GM18517 (cell line): ENCODE measurements around the gene VPS13D.

Experiments
- ATAC-seq: cut with Tn5 transposase; IDR thresholded peaks from one replicate; pipeline ENCODE4 v1.9.1; 2021; ENCODE audit warnings: mild to moderate bottlenecking, moderate library complexity; ENCODE audit not compliant: unreplicated experiment

The VPS13D gene

DNA sequence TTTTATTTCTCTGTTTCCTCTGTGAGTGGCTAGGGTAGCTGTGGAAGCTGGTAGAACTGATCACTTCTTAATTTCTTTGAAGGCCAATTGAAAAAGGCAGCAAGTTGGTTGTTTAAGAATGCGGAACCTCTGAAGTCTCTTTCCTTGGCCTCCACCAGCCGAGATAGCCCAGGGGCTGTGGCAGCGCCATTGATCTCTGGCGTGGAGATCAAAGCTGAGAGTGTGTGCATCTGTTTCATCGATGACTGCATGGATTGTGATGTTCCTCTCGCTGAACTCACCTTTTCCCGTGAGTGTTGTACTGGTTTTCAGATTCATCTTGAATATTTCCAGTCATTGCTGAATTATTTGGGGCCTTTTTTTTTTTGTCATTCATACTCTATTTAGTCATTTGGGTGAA, 97.7 kb downstream of the VPS13D start:
- ATAC-seq, result no peak

DNA sequence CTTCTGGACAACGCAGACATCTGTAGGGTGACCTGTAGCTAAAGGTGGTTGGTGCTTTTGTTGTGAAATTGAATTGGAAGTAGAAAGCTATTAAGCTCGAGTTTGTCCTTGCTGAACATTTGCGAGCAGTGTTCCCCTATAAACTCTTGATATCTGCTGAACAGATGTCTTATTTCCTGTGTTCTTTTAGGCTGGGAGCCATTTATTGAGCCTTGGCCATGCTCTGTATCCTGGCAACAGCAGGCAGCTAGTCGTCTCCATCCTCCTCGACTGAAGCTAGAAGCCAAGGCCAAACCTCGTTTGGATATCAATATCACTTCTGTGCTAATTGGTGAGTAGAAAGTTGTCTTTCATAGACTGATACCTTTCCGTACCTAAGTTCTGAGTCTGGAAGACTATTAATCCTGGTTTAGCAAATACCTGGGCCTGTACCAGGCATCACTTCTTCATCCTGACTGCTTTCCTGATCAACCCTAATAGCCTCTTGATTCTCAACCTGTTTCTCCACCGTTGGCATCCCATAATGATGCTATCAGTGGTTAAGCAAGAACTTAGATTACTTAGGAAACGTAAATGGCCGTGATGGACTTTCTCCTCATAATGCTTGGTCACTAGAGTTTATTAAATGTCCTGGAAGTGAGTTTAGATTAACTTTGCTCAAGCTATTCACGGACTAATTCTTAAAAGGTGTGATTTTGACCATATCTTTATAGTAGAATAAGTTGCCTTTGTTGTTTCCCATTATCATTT, 103.4 kb downstream of the VPS13D start:
- no peak for ATAC-seq

DNA sequence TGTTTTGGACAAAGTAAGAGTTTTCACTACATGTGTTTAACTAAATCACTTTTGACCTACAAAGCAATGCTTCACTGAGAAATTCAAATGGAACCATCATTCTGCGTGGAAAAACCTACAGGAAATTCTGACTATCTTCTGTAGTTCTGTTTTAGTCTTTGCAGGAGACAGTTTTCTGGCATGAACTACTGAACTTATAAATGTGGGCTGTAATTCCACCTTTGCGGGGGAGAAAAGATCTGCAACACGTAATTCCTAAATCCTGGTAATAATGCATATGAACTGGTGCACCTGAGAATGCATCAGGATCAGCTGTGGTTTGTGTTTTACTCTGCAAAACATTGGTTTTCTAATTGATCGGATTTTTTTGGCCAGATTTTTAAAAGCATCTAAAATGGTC, 106.0 kb downstream of the VPS13D start:
- ATAC-seq, result no peak

DNA sequence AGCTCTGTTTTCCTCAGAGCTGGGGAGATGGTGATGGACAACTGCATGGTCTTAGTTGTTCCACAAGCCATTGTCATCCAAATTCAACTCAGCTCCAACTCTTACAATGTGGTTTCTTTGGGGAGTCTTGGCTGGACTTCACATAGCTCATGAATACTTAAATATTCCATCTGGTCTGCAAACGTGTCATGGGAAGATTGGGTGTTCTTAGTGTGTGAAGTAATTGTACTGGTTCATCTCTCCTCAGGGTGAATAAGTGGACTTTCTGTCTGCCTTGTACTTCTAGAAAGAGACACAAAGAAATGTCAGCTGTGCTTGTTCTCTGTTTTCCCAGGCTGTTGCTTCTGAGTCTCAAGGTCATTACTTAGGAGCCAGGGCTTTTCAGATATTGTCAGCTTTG, 106.6 kb downstream of the VPS13D start:
- ATAC-seq, result no peak

DNA sequence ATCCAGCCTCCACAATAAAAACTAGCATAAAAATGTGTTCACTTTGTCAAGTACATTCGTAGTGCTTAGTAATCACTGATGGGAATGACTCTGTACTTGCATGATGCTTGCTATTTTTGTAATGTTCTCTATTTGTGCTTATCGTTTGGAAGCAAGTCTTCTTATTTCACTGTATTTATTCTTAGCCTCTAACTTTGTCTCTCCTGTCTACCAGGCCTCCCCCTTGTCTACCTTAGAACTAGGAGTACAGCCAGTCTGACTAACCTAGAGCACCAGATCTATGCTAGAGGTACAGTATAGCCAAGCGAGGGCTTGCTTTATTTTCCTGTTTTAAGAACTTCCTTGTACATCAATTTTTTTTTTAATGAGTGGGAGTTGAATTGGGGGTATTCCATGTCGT, 108.2 kb downstream of the VPS13D start:
- ATAC-seq, result no peak

DNA sequence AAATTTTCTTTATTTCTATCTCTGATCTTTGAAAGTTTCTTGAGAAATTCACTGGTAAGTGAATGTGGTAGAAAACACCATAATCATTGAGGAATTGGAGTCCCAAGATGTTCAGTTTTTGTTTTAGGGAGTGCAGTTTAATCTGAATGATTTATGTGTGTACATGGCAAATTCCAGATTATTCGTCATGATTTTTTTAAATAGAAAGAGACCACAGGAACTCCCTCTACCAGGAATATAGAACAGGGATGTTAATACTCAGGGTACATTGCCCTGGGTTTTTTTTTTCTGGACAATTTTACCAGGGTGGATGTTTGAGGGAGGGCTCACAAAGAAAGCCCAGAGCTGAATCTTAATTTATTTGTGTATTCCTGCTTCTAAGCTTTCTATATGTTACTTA, 109.0 kb downstream of the VPS13D start:
- ATAC-seq, result no peak

DNA sequence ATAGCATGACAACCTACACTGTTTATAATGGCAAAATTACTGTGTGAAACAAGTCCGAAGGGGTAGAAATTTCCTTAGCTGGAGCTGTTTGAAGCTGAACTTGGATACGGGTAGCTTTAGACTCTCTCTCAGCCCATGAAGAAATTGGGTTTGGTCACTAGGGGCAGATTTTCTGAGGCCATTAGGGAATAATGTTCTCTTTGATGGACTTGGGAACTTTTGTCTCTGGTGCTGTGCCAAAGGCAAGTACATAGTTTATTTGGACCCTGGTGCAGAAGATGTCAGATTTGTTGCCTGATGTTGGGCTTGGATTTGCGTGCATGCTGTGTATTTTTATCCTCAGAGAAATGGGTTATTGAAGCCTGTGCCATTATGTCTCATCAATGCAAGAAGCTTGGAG, 109.6 kb downstream of the VPS13D start:
- no peak for ATAC-seq

DNA sequence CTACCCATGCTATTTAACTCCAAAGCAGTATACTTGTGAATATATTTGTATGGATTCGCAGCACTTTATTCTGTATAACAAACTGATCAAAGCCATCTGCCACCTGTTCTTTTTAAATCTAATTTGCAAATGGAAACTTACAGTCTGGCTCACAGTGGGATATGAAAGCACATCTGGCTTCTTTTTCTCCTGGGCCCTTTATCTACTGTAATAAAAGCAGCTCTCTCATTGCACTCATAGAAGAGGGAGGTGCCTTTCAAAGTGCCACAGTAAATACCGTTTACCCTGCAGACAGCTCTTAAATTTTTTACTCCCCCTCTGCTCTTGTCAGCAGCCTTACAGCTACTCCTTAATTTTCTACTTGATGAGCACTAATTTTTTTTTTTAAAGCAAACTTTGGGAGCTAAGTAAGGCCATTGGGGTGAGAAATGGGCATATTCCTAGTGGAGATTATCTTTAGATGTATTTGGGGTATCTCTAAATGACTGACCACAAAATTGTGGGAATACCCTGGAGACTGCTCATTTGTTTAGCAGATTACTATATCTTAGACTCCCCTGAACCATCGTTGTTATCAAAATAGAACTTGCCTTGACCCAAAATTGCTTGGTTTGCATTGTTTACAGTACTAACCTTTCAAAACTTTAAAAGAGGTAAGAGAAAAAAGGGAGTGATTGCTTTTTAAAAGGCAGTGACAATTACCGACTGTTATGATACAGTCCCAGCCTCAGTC, 110.1 kb downstream of the VPS13D start:
- no peak for ATAC-seq

DNA sequence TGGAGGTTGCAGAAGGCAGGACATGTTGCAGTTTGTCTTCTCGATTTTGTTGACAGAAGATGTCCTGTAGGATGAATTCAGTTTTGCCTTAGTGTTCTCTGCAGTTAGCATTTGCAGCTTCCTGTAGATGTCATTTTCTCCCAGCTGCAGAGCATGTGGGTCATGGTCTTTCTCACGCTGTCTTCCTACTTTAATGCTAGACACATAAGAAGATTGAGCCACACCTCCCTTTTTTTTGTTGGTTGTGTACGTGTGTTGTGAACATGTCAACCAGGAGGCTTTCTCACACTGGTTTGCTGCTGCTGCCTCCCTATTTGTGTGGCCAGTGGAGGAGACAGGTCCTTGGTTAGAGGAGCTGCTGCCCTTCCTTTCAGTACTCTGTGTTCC, 110.7 kb downstream of the VPS13D start:
- no peak for ATAC-seq

DNA sequence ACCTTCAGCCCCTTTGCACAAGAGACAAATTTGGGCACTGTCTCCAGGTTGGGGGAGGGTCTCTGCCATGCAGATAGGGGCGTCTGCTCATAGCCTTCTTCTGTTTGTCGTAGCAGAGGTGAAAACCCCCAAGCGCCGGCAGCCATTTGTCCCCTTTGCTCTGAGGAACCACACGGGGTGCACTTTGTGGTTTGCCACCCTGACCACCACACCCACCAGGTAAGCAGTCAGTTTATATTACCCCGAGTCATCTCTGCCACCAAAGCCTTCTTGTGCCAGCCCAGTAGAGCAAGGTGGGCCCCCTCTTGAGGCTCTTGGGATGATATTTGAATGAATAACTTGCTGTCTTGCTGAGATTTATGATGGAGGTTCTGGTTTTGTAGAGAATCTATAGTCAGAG, 111.8 kb downstream of the VPS13D start:
- ATAC-seq, result no peak

DNA sequence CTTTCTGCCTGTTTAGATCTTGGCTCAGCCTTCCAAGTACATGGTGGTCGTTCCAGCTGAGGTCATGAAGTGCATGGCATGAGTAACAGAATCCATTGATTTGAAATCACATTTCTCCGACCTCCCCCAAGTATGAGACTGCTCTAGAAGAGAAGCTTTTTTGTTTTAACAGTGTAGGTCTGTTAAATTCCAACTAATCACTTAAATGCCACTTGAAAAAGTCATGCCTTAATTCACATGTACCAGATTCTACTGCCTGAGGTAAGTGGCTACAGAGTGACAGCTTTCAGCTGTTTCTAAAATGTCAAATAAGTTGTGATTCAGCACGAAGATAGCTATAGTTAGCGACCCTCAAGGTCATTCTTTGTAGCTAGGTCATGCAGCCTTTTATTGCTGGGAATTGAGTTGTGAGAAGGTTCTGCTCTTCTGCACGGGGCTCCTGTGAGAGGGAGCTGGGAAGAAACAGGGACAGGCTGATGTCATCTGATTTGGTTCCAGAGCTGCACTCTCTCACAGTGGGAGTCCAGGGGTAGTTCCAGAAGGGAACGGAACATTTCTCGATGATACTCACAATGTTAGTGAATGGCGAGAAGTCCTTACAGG, 112.7 kb downstream of the VPS13D start:
- no peak for ATAC-seq

DNA sequence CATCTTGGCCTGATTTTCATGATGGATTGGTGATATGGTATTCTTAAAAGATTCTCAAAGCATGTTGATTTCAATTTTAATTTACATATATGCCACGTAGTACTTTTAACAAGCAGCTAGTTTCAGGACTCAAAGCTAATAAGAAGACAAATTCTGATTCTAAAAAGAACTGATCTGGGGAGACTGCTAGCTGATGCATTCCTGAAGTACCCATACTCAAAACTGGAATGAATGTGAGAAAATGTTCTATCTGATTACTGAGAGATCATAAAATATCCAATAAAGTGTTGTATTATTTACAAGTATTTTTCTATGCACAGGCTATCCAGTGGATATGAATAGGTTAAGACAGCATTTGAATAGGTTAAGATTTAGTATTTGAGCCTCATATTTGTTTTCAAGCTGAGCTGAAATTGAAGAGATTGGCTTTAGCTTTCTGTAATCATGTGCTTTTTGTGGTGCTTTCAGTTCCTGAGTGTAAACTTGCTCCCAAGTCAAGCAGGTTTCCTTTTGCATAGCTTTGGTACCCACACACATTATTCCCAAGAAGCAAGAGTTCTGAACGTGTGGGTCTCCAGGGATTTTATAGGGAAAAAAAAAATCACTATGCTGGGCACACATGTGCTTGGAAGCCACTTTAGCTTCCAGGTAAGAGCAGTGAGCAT, 114.1 kb downstream of the VPS13D start:
- ATAC-seq, result no peak

DNA sequence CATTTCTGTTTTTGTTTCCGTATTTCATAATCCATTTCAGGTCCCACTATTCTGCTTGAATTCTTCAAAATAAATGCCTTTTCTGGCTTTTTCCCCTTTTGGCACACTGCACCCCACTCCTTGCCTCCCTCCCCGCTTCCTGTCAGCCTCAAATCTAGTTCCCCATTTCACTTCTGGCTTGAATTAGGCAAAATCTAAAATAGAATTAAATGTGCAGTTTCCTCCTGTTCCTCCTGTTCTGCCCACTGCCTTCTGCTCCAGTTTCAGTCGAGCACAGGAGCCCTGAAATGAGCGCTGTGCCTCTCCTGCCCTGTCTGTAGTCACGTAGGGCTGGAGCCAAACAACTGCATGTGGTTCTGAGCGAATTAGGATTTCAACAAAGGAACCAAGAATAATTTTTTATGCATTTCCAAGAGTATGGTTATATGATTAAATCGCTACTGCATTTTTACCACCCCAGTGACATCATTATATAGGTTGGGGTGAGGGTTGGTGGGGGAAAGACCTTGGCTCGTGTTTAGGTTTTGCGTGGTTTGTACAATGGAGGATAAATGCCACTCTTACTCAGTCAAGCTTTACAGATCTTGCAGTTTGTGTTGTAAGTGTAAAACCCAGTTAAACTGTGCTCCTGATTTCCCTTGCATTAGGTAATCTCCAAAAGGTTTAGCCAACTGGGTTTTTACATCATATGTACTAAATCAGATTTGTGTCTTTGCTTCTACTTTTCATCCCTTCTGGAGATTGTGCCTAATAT, 114.9 kb downstream of the VPS13D start:
- ATAC-seq, result no peak

DNA sequence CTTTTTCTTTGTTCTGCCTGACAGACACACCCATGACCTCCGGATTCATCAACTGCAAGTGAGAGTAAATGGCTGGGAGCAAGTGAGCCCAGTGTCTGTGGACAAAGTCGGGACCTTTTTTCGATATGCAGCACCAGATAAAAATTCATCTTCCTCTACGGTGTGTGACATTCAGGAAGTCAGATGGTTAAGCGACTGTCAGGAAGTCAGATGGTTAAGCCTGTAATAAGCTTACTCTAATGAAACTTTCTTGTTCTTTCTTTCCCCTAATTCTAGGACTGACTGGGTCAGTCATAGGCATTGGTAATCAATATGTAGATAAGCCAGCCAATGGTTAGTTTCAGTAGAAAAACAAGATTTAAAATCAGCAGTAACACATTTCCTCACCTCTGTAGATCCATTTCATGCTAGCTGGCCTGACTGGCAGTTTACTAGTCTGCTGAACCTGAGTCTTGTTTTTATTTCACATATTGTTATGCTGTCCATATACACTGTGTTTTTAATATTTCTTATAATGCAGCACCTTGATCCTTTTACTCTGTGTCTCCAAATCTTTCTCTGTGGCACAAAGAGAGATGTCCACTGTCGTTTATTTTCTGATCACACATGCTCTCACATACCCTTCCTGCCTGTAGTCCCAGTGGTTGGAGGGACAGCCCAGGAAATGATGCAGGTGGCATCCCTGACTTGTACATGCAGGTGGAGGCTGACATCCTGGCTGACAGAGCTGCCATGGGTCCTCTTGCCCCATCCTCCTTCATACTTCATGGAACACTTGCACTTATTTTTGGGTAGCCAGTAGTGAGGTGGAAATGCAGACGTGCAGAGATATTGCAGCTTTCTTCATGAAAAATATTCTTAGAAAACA, 115.8 kb downstream of the VPS13D start:
- ATAC-seq, result no peak

DNA sequence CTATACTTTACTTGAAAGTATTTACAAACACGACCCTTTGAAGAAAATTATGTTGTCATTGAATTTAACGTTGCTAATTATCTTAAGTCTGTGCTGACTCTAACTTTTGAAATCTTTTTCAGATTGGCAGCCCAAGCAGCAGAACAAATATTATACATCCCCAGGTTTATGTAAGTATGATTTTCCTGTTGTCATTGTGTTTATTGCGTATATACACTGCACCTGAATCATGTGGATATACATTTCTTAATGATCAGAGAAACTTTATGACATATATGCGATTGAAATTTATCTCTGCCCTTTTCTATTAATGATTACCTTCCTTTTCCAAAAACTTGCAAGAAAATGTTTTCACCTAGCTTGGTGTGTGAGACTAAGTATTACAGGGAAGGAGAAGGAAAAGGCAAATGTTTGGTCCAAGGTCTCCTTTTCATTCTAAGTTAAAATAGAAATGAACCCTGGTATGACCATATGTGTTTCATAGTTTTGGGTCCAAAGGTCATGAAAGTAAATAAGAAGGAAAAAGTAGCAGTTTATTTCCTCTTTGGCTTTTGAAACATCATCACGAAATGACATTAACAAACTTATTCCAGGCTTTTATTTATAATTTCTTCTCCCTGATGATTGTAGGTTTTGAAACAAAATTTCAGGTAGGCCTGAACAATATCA, 116.8 kb downstream of the VPS13D start:
- no peak for ATAC-seq

DNA sequence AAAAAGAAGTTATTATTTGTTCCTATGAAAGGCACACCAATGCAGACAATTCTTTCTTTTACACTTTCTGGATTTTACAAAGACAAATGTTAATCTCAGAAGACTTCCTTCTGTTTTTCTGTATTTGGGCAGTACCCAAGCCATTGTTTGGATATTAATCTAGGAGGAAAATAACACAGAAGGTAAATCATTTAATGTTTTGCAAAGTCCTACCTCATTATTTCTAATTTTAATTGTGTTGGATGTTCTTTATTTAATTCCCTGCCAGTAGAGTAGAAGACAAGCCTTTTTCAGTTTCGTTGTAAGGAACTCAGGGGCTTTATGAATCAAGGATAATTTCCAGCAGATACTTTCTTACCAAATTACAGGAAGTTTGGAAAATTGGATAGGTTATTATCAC, 118.3 kb downstream of the VPS13D start:
- no peak for ATAC-seq

DNA sequence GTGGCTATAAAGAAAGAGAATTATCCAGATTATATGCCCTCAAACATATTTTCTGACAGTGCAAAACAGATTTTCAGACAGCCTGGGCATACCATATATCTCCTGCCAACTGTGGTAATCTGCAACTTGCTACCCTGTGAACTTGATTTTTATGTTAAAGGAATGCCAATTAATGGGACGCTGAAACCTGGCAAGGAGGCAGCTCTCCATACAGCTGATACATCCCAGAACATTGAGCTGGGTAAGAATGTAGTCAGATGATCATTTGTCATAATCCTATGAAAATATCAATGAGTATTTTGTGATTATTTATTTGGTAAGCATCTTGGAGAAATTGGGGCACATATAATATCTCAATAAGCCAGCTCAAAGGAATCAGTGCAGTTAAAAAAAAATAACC, 124.2 kb downstream of the VPS13D start:
- no peak for ATAC-seq

DNA sequence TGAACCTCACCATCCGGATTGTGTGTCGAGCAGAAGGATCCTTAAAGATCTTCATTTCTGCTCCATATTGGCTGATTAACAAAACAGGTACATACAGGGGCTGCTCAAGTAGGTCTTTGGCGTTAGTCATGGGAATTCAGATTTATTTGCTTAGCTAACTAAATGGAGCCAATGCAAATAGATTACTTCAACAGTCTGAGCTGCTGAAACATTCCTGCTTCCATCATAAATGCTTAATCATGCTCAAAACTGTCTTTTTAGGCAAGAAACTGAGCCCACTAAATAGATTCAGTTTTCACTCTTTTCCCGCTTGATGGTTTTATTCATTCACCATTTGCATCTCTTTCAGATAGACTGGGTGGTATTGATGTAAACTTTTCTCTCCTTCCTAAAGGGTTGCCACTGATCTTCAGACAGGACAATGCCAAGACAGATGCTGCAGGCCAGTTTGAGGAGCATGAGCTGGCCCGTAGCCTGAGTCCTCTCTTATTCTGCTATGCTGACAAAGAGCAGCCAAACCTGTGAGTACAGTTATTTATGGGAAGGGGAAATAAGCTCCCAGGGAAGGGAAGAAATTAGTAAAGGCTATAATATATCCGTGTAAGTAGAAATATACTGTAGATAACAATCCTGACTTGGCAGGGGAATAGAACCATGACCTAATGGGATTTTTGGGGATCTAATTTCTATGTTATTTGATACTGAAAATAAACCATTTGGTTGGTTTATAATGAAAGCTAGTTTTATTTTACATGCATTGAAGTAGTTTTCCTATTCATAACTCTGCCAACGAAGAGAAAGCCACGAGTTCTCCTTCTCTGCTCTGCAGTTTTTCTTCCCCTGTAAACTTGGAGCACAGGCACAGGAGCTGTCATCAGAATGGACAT, 126.4 kb downstream of the VPS13D start:
- ATAC-seq, result no peak

DNA sequence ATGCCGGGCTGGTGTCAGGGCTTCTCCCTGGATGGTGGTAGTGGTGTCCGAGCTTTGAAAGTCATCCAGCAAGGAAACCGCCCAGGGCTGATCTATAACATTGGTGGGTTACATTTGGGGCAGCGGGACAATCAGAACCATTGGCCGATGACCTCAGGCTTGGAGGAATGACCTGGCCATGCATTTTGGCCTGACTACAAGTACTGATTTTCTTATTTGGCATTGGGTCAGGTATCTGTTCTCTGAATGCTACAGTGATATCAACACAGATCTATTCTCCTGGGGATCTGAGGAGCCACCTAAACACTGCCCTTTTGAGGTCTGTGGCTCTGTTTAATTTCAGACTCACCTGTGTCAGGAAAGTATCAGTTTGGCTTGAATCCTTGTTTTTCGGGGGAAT, 128.7 kb downstream of the VPS13D start:
- ATAC-seq, result no peak
